GM10266 (cell line): Measurements from ENCODE around the gene FAT1.

ENCODE experiments used
- DNase-seq: peaks from one replicate; pipeline ENCODE4 v3.0.0; 2012; ENCODE audit errors: extremely low spot score
- TF ChIP-seq, protein P1 (sequence below): IDR thresholded peaks from 2 replicates; pipeline ENCODE4 v1.5.1; 2012; ENCODE audit warnings: mild to moderate bottlenecking, low read depth; ENCODE audit not compliant: control insufficient read depth, insufficient read depth; ENCODE audit errors: missing control alignments

The FAT1 gene

DNA sequence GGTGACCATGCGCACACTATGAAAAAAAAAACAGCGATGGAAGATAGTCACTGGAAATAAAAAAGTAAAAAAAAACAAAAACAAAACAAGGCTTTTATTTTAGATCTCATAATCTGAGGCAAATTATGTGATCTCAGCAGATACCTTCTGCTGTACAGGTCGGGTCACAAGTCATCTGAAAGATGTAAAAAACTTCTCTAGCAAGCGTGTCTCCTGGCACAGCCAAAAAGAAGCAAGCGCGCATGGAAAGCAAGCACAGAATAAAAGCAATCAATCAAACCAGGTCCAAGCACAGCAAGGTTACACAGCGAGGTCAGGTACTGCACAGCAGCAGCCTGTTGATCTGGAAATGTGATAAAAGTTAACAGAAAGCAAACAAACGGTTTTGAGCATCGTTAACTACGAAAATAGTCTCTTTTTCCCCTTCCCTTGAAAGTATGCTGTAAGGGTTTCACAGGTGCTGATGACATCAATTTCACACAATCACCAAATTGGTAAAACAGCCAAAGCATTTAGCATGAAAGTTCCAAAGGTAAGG is 89.0 kb downstream of the FAT1 start:
- TF ChIP-seq, protein P1, sequence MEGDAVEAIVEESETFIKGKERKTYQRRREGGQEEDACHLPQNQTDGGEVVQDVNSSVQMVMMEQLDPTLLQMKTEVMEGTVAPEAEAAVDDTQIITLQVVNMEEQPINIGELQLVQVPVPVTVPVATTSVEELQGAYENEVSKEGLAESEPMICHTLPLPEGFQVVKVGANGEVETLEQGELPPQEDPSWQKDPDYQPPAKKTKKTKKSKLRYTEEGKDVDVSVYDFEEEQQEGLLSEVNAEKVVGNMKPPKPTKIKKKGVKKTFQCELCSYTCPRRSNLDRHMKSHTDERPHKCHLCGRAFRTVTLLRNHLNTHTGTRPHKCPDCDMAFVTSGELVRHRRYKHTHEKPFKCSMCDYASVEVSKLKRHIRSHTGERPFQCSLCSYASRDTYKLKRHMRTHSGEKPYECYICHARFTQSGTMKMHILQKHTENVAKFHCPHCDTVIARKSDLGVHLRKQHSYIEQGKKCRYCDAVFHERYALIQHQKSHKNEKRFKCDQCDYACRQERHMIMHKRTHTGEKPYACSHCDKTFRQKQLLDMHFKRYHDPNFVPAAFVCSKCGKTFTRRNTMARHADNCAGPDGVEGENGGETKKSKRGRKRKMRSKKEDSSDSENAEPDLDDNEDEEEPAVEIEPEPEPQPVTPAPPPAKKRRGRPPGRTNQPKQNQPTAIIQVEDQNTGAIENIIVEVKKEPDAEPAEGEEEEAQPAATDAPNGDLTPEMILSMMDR: no peak
- no peak for DNase-seq

DNA sequence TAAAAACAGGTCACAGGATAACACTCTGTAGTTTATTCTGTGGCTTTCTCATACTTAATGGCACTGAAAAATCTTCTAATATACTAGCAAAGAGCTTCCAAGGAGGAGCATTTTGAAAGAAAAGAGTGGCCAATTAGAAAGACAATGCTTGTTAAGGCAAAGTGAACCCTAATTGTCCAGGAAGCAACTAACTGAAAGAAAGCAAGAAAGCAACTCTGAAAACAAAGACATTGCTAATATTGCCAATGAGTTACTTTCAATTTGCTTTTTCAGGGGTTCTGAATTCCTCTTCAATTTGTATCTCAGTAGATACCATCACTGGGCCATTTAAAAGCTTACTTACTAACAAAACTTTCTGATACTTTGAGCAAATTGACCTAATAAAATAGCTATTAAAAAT is 89.8 kb downstream of the FAT1 start:
- no peak for DNase-seq
- TF ChIP-seq, protein P1: no peak

- TF ChIP-seq, protein P1: no peak
Observed at GRCh38 chr4:186630128-186630527, 93.5 kb downstream of the FAT1 start.

DNA sequence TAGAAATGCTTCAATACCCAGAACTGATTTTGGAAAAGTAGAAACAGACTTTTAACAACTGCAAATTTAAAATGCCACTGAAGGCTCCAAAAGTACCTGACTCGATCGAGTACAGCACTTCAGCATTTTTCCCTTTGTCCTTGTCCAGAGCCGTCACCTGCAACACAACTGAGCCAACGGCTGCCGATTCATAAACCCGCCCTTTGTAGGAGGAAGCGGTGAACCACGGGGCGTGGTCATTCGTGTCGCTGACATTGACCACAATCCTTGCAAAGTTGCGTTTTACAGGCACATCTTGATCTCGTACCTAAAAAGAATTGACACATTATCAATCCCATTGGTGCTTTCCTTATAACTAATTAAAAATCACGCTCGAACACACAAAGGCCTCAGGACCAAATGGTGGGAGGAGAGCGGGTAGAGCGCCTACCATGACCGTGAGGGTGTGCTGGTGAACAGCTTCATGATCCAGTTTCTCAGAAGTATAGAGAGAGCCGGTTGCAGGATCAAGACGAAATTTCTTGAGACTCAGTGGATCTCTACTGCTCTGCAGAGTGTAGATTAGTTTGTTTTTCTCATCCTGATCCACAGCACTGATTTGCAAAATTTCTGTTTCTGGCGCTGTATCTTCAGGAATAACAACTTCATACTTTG is 95.5 kb downstream of the FAT1 start:
- DNase-seq: no peak
- TF ChIP-seq, protein P1: no peak

More at GRCh38 chr4:186630128-186630527, 93.5 kb downstream of the FAT1 start:
- DNase-seq: no peak

DNA sequence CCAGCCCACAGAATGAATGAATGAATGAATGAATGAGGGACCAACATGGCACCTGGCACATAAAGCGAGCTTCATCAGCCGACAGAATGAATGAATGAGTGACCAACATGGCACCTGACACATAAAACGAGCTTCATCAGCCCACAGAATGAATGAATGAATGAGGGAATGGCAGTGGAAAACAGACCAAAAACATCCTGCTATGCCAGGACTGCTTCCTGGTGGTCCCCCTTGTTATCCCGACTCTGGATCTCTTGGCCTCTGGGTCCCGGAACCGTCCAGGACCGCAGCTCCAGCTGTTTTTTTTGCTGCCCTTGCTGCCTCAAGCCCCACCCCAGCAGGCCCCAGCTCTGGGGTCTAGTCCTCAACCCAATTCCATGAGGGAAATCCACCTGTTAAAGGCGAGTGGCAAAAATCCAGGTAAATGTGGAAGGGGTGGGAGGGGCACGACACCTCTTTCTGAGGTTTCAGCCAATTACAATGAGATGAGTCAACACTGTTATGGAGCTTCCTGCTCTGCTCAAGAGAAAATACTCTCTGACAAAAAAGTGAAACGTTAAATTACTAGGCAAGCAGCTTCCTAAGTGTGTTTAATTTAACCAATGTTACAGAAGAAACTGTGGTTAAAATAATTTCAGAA is 96.3 kb downstream of the FAT1 start:
- TF ChIP-seq, protein P1: no peak
- no peak for DNase-seq

- TF ChIP-seq, protein P1: no peak
- no peak for DNase-seq
Observed at GRCh38 chr4:186624951-186625350, 98.7 kb downstream of the FAT1 start.

DNA sequence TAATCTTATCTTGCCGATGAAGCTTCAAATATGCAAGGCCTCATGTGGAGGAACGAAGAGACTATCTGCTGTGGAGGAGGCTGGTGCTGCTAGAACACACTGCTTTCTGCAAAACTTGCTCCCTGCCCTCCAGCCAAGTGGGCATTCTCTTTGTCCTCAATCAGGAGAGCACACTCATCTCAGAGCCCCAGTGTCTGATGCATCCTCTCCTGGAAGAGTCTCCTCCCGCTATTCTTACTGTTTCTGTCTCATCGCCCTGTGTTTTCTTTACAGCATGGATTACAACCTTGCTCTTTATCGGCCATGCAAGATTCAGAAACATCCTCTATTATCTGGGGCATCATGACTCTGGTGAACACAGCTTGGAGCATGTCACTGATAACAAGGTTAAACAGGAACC is 100.1 kb downstream of the FAT1 start:
- DNase-seq: no peak
- TF ChIP-seq, protein P1: no peak
